ENCODE measurements around the gene CRLF1.

- no peak for TF ChIP-seq GATA2 (IDR thresholded peaks at IDR 0.05; ENCODE audit: low read depth, low read length)
- no peak for TF ChIP-seq GATA3 (IDR thresholded peaks at IDR 0.05; ENCODE audit: low read depth, low read length)
Measured at GRCh38 chr19:18603255-18603957, 3.2 kb downstream of the CRLF1 start.

Measured in SH-SY5Y (cell line).